Stomach (tissue), 9 donors: ENCODE data around the gene TPPP3. TPM values are rescaled to one million over a fixed set of nuclear protein-coding genes. Genes with fewer than 3 reads are reported as not detected.

ENCODE experiments used
- DNase-seq, 2 donors: peaks; one replicate each; pipeline versions ENCODE4 v3.0.0 to v3.0.0-alpha.2; 2013 to 2019
- H3K27ac ChIP-seq, 5 donors: fragments of 200-600 bp in 4 of 5; sonication (generic) in 4 of 5; one replicate each; pipeline ENCODE4 v1.5.1; 2013 to 2019; ENCODE audit warnings: mild to moderate bottlenecking in 1 of 5, moderate library complexity in 1 of 5
- H3K27me3 ChIP-seq, 3 donors: fragments of 200-600 bp; sonication (generic); one replicate each; pipeline ENCODE4 v1.5.1; 2017 to 2019; ENCODE audit warnings: mixed run types in 1 of 3
- H3K36me3 ChIP-seq, 4 donors: fragments of 200-600 bp; sonication (generic); 1 replicate in 3 of 4; 2 replicates in 1 of 4; pipeline ENCODE4 v1.5.1; 2016 to 2019
- H3K4me1 ChIP-seq, 4 donors: fragments of 200-600 bp; sonication (generic); one replicate each; pipeline ENCODE4 v1.5.1; 2016 to 2019
- H3K4me3 ChIP-seq, 4 donors: fragments of 200-600 bp; sonication (generic) in 3 of 4; one replicate each; pipeline ENCODE4 v1.5.1; 2016 to 2019; ENCODE audit warnings: mild to moderate bottlenecking in 1 of 4
- H3K9me3 ChIP-seq, 4 donors: fragments of 200-600 bp; sonication (generic); one replicate each; pipeline ENCODE4 v1.5.1; 2016 to 2019
- EP300 ChIP-seq: sonication (generic); formaldehyde crosslinking; IDR thresholded peaks from one replicate; pipeline ENCODE4 v1.6.1; 2017; ENCODE audit warnings: antibody characterized with exemption
- POLR2A ChIP-seq, 4 donors: fragments of 450-650 bp; IDR thresholded peaks; one replicate each; pipeline ENCODE4 v1.6.1; 2016; ENCODE audit warnings: antibody characterized with exemption in 4 of 4, control low read depth in 2 of 4, mild to moderate bottlenecking in 1 of 4, moderate library complexity in 1 of 4
- POLR2AphosphoS5 ChIP-seq, 3 donors: sonication (generic); formaldehyde crosslinking; IDR thresholded peaks; one replicate each; pipeline ENCODE4 v1.6.1; 2016; ENCODE audit warnings: antibody characterized with exemption in 3 of 3
- WGBS, 5 donors: extraction: QIAGEN DNeasy Blood & Tissue Kit in 3 of 5; methylation state at CpG; one replicate each; pipeline versions ENCODE4 v1.1.5 to v1.1.7; 2013 to 2018; 5-methylcytosine and 5-hydroxymethylcytosine counted together
- intact Hi-C: fragments of 100-400 bp; cut with DNase I; formaldehyde crosslinking; loops from one replicate; pipeline ENCODE4 v1.15.1; 2023; ENCODE audit warnings: low total_unique reads
- polyA plus RNA-seq, 3 donors: library from polyadenylated mRNA; stranded (reverse); fragments of 200-250 nt; gene quantifications; one replicate each; pipeline ENCODE4 v1.2.3, GENCODE V29; 2013
- total RNA-seq, 5 donors: library from RNA; depleted of rRNA; stranded (reverse); fragments of >200 nt; gene quantifications; one replicate each; pipeline versions ENCODE4 v1.1.0 to v1.2.3, GENCODE V29; 2014 to 2016
- TF ChIP-seq, protein P1 (sequence below), 7 experiments: fragments of 450-650 bp in 4 of 7; fragments of 200-600 bp in 3 of 7; sonication (generic) in 3 of 7; IDR thresholded peaks; one replicate each; pipeline ENCODE4 v1.5.1; 2016 to 2019; ENCODE audit warnings: antibody characterized with exemption in 7 of 7, control low read depth in 2 of 7, mild to moderate bottlenecking in 1 of 7
- donor health status: healthy with polysubstance abuse.
- donor health status: Bipolar disorder and iron deficiency.
- donor health status: healthy.

The TPPP3 gene
- total and polyA plus RNA-seq, 8 donors, result 5.8 to 127 (median 13.8) TPM

- WGBS, 5 donors, result 5 to 34% (median 30%) methylated on average over 14 to 42 of the region's 42 CpGs
- no peaks in the 10 kb centered on the region for H3K36me3 ChIP-seq
- H3K4me1 ChIP-seq, result peaks cover 29 to 63% (median 54%) of the 10 kb centered on the region in 4 donors
- DNase-seq, result peak; percentile 57 to 88
- peaks cover 0 to 19% (median 0%) of the 10 kb centered on the region in 3 donors for H3K27me3 ChIP-seq
- H3K9me3 ChIP-seq, result no peaks in the 10 kb centered on the region
- intact Hi-C loops, result no loop called here
- TF ChIP-seq EP300 (no peak), POLR2AphosphoS5 (IDR thresholded peaks at IDR 0.05) (no peak), POLR2A (IDR thresholded peaks at IDR 0.05) (no peak)
- TF ChIP-seq, protein P1, sequence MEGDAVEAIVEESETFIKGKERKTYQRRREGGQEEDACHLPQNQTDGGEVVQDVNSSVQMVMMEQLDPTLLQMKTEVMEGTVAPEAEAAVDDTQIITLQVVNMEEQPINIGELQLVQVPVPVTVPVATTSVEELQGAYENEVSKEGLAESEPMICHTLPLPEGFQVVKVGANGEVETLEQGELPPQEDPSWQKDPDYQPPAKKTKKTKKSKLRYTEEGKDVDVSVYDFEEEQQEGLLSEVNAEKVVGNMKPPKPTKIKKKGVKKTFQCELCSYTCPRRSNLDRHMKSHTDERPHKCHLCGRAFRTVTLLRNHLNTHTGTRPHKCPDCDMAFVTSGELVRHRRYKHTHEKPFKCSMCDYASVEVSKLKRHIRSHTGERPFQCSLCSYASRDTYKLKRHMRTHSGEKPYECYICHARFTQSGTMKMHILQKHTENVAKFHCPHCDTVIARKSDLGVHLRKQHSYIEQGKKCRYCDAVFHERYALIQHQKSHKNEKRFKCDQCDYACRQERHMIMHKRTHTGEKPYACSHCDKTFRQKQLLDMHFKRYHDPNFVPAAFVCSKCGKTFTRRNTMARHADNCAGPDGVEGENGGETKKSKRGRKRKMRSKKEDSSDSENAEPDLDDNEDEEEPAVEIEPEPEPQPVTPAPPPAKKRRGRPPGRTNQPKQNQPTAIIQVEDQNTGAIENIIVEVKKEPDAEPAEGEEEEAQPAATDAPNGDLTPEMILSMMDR (IDR thresholded peaks at IDR 0.05), result peak in 5 of 7 experiments; percentile 66 to 73 (median 72)
- no peak overlapping the region for H3K27ac ChIP-seq
- peak overlapping the region in 1 of 4 donors; percentile 11 for H3K4me3 ChIP-seq
These were observed 6.0 kb upstream of the TPPP3 start for GRCh38 chr16:67399218-67399733.

DNA sequence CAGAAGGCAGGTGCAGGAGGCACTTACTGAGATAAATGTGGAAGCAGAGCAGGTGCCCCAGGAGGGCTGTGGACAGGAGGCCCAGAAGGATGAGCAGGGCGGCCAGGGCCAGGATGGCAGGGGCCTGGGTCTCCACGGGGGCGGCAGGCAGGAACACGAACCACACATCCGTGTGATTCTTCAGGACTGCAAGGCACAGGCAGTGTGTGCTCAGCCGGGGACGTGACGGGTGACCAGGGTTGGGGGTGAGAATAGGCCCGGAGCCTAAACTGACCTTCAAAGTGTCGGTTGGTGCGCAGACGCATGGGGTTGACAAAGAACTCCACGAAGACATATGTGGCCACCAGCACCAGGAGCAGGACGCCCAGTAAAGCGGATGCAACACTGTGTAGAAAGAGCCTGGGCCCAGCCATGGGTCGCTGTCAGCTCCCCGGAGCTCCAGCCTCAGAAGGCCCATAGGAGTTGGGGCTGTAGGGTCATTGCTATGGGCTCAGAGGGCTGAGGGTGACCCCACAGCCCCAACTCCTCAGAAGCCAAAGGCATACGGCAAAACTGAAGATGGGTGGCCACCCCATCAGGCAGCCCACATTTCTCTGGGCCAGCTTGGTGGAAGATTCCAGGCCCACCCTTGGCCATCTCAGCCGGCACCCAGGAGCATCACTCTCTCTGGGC lies 5.4 kb upstream of the TPPP3 start:
- TF ChIP-seq, protein P1 (IDR thresholded peaks at IDR 0.05), result no peak
- no peak for DNase-seq
- no peaks in the 10 kb centered on the region for H3K36me3 ChIP-seq
- no peak overlapping the region for H3K27ac ChIP-seq
- no peaks in the 10 kb centered on the region for H3K9me3 ChIP-seq
- H3K4me1 ChIP-seq, result peaks cover 30 to 63% (median 54%) of the 10 kb centered on the region in 4 donors
- 89 to 100% (median 93%) methylated on average over 8 to 19 of the region's 19 CpGs for WGBS, 5 donors
- intact Hi-C loops, result no loop called here
- H3K4me3 ChIP-seq, result no peak overlapping the region
- H3K27me3 ChIP-seq, result peaks cover 0 to 25% (median 0%) of the 10 kb centered on the region in 3 donors

- intact Hi-C loops, result no loop called here
- H3K4me3 ChIP-seq, result no peak overlapping the region
- DNase-seq, result peak in 1 of 2 donors; percentile 24
- WGBS, 5 donors, result 82 to 91% (median 86%) methylated on average over 19 to 22 of the region's 22 CpGs
- H3K36me3 ChIP-seq, result no peaks in the 10 kb centered on the region
- peak overlapping the region in 1 of 5 donors; percentile 66 for H3K27ac ChIP-seq
- H3K4me1 ChIP-seq, result peaks cover 36 to 63% (median 58%) of the 10 kb centered on the region in 4 donors
- no peaks in the 10 kb centered on the region for H3K9me3 ChIP-seq
- H3K27me3 ChIP-seq, result peaks cover 0 to 32% (median 0%) of the 10 kb centered on the region in 3 donors
- no peak for TF ChIP-seq POLR2A (IDR thresholded peaks at IDR 0.05)
- no peak for TF ChIP-seq EP300
- TF ChIP-seq POLR2AphosphoS5 (IDR thresholded peaks at IDR 0.05), result no peak
- TF ChIP-seq, protein P1 (IDR thresholded peaks at IDR 0.05), result no peak
These were observed 4.7 kb upstream of the TPPP3 start for GRCh38 chr16:67397812-67398545.

DNA sequence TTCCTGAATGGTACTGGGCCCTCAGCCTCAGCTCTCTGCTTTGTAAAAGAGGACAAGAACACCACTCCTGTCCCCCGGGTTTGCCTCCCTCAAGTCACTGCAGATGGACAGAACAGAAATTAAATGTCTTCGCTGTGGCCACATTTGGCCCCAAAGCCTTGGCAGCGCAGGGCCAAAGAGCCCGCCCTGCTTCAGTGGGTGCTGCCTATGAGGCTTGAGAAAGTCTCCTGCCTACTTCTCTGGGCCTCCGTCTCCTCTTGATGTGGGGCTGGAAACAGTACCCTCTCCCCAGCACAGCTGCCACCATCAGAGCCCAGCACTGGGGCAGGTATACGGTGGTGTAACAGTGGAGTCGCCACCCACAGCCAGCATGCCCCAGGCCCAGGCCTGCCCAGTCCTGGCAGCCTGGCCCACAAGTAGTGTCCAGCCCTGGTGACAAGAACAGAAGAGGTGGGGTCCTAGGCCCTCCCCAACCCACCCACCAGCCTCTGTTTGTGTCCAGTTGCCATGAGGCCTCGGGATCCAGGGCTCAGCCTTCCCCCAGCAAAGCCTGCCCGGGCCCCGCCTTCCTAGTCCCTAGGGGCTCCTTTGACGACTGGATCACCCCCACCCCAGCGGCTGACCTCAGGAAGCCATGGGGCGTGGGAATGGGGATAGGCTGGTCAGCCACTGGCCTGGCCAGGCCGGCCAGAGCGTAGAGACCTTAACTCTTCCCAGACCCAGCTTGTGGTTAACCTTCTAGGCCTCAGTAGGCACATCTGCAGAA lies 3.9 kb upstream of the TPPP3 start:
- peak in 1 of 2 donors; percentile 63 for DNase-seq
- H3K27me3 ChIP-seq, result peaks cover 0 to 40% (median 0%) of the 10 kb centered on the region in 3 donors
- H3K36me3 ChIP-seq, result no peaks in the 10 kb centered on the region
- 70 to 80% (median 76%) methylated on average over 10 to 15 of the region's 15 CpGs for WGBS, 5 donors
- no peak for TF ChIP-seq POLR2AphosphoS5 (IDR thresholded peaks at IDR 0.05)
- no peak for TF ChIP-seq EP300
- TF ChIP-seq, protein P1 (IDR thresholded peaks at IDR 0.05), result no peak
- TF ChIP-seq POLR2A (IDR thresholded peaks at IDR 0.05), result no peak
- intact Hi-C loops, result no loop called here
- H3K4me3 ChIP-seq, result no peak overlapping the region
- peak overlapping the region; percentile 26 to 71 (median 48) for H3K27ac ChIP-seq
- H3K9me3 ChIP-seq, result no peaks in the 10 kb centered on the region
- peaks cover 41 to 69% (median 66%) of the 10 kb centered on the region in 4 donors for H3K4me1 ChIP-seq
